A673 (cell line): ENCODE results near the gene OR2T33. TPM values are rescaled to one million over a fixed set of nuclear protein-coding genes. Genes with fewer than 3 reads are reported as not detected.
"Not testable (repeated sequence)": the region's sequence is repeated elsewhere in the genome, so short reads cannot be mapped to it uniquely, and the experiment has no call there.

Source experiments
- BruUV-seq: library from RNA; stranded (reverse); fragments of 400-500 nt; replicated peaks from 2 replicates; lab custom pipeline; 2021; lab: Mats Ljungman, UMichigan
- CTCF ChIA-PET: fragments of 300-600 bp; sonication (Branson Sonifier 250); formaldehyde crosslinking; loops from one replicate; lab custom pipeline; 2022; ENCODE audit warnings: antibody characterized with exemption; lab: Charles Lee
- POLR2A ChIA-PET: fragments of 300-600 bp; sonication (Branson Sonifier 250); formaldehyde crosslinking; loops from one replicate; lab custom pipeline; 2022; ENCODE audit warnings: antibody characterized with exemption; ENCODE audit not compliant: low non-redundant PET; lab: Charles Lee
- DNase-seq: peaks from one replicate; pipeline ENCODE4 v3.0.0-alpha.2; 2015; ENCODE audit warnings: low spot score
- H3K27ac ChIP-seq: fragments of 200-600 bp; sonication (generic); 2 replicates; pipeline ENCODE4 v1.5.1; 2016; ENCODE audit warnings: mixed run types, low read depth, mild to moderate bottlenecking, mixed read lengths, antibody characterized with exemption, low read length; ENCODE audit not compliant: poor library complexity, severe bottlenecking
- H3K27me3 ChIP-seq: fragments of 200-600 bp; sonication (generic); replicated peaks from 2 replicates; pipeline ENCODE4 v1.6.1; 2017; ENCODE audit warnings: mixed run types, low read depth, mild to moderate bottlenecking, mixed read lengths, antibody characterized with exemption, low read length; ENCODE audit not compliant: insufficient read depth, poor library complexity
- H3K36me3 ChIP-seq: fragments of 200-600 bp; sonication (generic); 2 replicates; pipeline ENCODE4 v1.6.1; 2016; ENCODE audit warnings: mixed run types, mild to moderate bottlenecking, mixed read lengths, antibody characterized with exemption, low read length; ENCODE audit not compliant: insufficient read depth, poor library complexity, severe bottlenecking
- H3K4me1 ChIP-seq: fragments of 200-600 bp; sonication (generic); 2 replicates; pipeline ENCODE4 v1.6.1; 2017; ENCODE audit warnings: mixed run types, mild to moderate bottlenecking, mixed read lengths, antibody characterized with exemption, low read length; ENCODE audit not compliant: insufficient read depth, poor library complexity, severe bottlenecking
- H3K4me3 ChIP-seq: fragments of 200-600 bp; sonication (generic); 2 replicates; pipeline ENCODE4 v1.5.1; 2016; ENCODE audit warnings: low read depth, mixed run types, mild to moderate bottlenecking, mixed read lengths, low read length; ENCODE audit not compliant: poor library complexity, severe bottlenecking
- H3K9me3 ChIP-seq: fragments of 200-600 bp; sonication (generic); 2 replicates; pipeline ENCODE4 v1.6.1; 2016; ENCODE audit warnings: mixed run types, low read depth, mild to moderate bottlenecking, mixed read lengths, antibody characterized with exemption, low read length; ENCODE audit not compliant: poor library complexity, severe bottlenecking
- EZH2 ChIP-seq: fragments of 200-600 bp; sonication (generic); IDR thresholded peaks from 2 replicates; pipeline ENCODE4 v1.6.1; 2017; ENCODE audit warnings: borderline replicate concordance, low read depth, mild to moderate bottlenecking, mixed read lengths, antibody characterized with exemption, low read length; ENCODE audit not compliant: poor library complexity, severe bottlenecking
- intact Hi-C: fragments of 100-400 bp; cut with micrococcal nuclease; formaldehyde crosslinking; loops from one replicate; pipeline ENCODE4 v1.10.0; 2022; ENCODE audit not compliant: unreplicated experiment
- total RNA-seq: library from RNA; stranded (reverse); gene quantifications from 2 replicates; pipeline ENCODE4 v1.2.3, GENCODE V29; 2021
- TF ChIP-seq, protein P1 (sequence below): fragments of 300-800, 200-600 bp; sonication (generic); conservative IDR thresholded peaks from 2 replicates; pipeline ENCODE4 v1.5.1; 2017; ENCODE audit warnings: low read depth, mild to moderate bottlenecking, antibody characterized with exemption, low read length, moderate library complexity, mixed read lengths

Gene OR2T33
- total RNA-seq, 1 experiment from 2014 or later, result not detected

- ChIA-PET CTCF (no interaction called here), POLR2A (no interaction called here)
- TF ChIP-seq EZH2, result no peak
- TF ChIP-seq, protein P1, sequence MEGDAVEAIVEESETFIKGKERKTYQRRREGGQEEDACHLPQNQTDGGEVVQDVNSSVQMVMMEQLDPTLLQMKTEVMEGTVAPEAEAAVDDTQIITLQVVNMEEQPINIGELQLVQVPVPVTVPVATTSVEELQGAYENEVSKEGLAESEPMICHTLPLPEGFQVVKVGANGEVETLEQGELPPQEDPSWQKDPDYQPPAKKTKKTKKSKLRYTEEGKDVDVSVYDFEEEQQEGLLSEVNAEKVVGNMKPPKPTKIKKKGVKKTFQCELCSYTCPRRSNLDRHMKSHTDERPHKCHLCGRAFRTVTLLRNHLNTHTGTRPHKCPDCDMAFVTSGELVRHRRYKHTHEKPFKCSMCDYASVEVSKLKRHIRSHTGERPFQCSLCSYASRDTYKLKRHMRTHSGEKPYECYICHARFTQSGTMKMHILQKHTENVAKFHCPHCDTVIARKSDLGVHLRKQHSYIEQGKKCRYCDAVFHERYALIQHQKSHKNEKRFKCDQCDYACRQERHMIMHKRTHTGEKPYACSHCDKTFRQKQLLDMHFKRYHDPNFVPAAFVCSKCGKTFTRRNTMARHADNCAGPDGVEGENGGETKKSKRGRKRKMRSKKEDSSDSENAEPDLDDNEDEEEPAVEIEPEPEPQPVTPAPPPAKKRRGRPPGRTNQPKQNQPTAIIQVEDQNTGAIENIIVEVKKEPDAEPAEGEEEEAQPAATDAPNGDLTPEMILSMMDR, result no peak
- H3K27ac ChIP-seq, result no peak overlapping the region
- H3K4me3 ChIP-seq, result no peak overlapping the region
- H3K9me3 ChIP-seq, result no peaks in the 10 kb centered on the region
- no peak for DNase-seq
- H3K4me1 ChIP-seq, result no peaks in the 10 kb centered on the region
- intact Hi-C loops, result no loop called here
- no peaks in the 10 kb centered on the region for H3K27me3 ChIP-seq
- BruUV-seq, result no TSS peak
- no peaks in the 10 kb centered on the region for H3K36me3 ChIP-seq
Measured at GRCh38 chr1:248306103-248306502, 28.3 kb upstream of the OR2T33 start.

GRCh38 chr1:248305672-248306071 is 27.9 kb upstream of the OR2T33 start:
- POLR2A ChIA-PET, H3K36me3 ChIP-seq, CTCF ChIA-PET, intact Hi-C loops, H3K27me3 ChIP-seq, BruUV-seq, H3K27ac ChIP-seq, H3K4me1 ChIP-seq, DNase-seq, H3K9me3 ChIP-seq, H3K4me3 ChIP-seq: not testable (repeated sequence)

- POLR2A ChIA-PET, result no interaction called here
Measured at GRCh38 chr1:248303324-248303723, 25.5 kb upstream of the OR2T33 start, which contains the start of gene OR2T12. TSS of gene OR2T12 (minus strand) at chr1:248303424. CDS start at chr1:248295578, 7,846 bp downstream.

GRCh38 chr1:248288391-248288790 is 10.6 kb upstream of the OR2T33 start:
- H3K9me3 ChIP-seq, result peaks cover 6% of the 10 kb centered on the region
- H3K27ac ChIP-seq, result no peak overlapping the region
- H3K27me3 ChIP-seq, result no peaks in the 10 kb centered on the region
- POLR2A ChIA-PET, result no interaction called here
- no peak for DNase-seq
- BruUV-seq, result no TSS peak
- no peaks in the 10 kb centered on the region for H3K4me1 ChIP-seq
- CTCF ChIA-PET, result no interaction called here
- intact Hi-C loops, result no loop called here
- no peaks in the 10 kb centered on the region for H3K36me3 ChIP-seq
- TF ChIP-seq, protein P1, result no peak
- no peak for TF ChIP-seq EZH2
- no peak overlapping the region for H3K4me3 ChIP-seq

More at GRCh38 chr1:248303324-248303723, 25.5 kb upstream of the OR2T33 start, which contains the start of gene OR2T12:
- H3K9me3 ChIP-seq, result peaks cover 4% of the 10 kb centered on the region
- intact Hi-C loops, result no loop called here
- H3K4me1 ChIP-seq, result no peaks in the 10 kb centered on the region
- H3K27me3 ChIP-seq, result no peaks in the 10 kb centered on the region
- TF ChIP-seq, protein P1, result no peak
- TF ChIP-seq EZH2, result no peak
- no peak for DNase-seq
- no TSS peak for BruUV-seq
- no peak within 1 kb of the TSS for H3K4me3 ChIP-seq
- H3K36me3 ChIP-seq, result no peaks in the 10 kb centered on the region
- no peak within 1 kb of the TSS for H3K27ac ChIP-seq
- CTCF ChIA-PET, result no interaction called here

- H3K4me1 ChIP-seq, H3K4me3 ChIP-seq, intact Hi-C loops, POLR2A ChIA-PET, H3K9me3 ChIP-seq, CTCF ChIA-PET, H3K27me3 ChIP-seq, H3K36me3 ChIP-seq, H3K27ac ChIP-seq, BruUV-seq, DNase-seq: not testable (repeated sequence)
Measured at GRCh38 chr1:248273225-248273624, 4.6 kb downstream of the OR2T33 start.
